BE2C (cell line): Measurements from ENCODE around the gene DYNC1H1.
"Not testable (repeated sequence)": the region's sequence is repeated elsewhere in the genome, so short reads cannot be mapped to it uniquely, and the experiment has no call there.

ENCODE experiments used
- DNase-seq: peaks from one replicate; pipeline ENCODE4 v3.0.0-alpha.2; 2020
- H3K27me3 ChIP-seq: fragments of 250-450 bp; sonication (Bioruptor Pico); 2 replicates; pipeline ENCODE4 v1.5.1; 2020; ENCODE audit warnings: mild to moderate bottlenecking
- H3K36me3 ChIP-seq: fragments of 250-450 bp; sonication (Bioruptor Pico); 2 replicates; pipeline ENCODE4 v1.5.1; 2020; ENCODE audit warnings: mild to moderate bottlenecking
- H3K4me1 ChIP-seq: fragments of 250-450 bp; sonication (Bioruptor Pico); 2 replicates; pipeline ENCODE4 v1.5.1; 2020
- H3K4me3 ChIP-seq: 2 replicates; pipeline ENCODE4 v1.5.1; 2011; ENCODE audit warnings: low read depth, low read length
- H3K9me3 ChIP-seq: fragments of 250-450 bp; sonication (Bioruptor Pico); 2 replicates; pipeline ENCODE4 v1.5.1; 2020
- CTCF ChIP-seq: IDR thresholded peaks from 2 replicates; pipeline ENCODE4 v1.5.1; 2012; ENCODE audit warnings: mild to moderate bottlenecking, low read depth, low read length

DYNC1H1 gene

GRCh38 chr14:101970830-101971400 is 6.5 kb downstream of the DYNC1H1 start:
- no peaks in the 10 kb centered on the region for H3K9me3 ChIP-seq
- DNase-seq = no peak
- peaks cover 7% of the 10 kb centered on the region for H3K4me1 ChIP-seq
- no peak for TF ChIP-seq CTCF
- no peaks in the 10 kb centered on the region for H3K27me3 ChIP-seq
- peaks cover 45% of the 10 kb centered on the region for H3K36me3 ChIP-seq
- no peak overlapping the region for H3K4me3 ChIP-seq

GRCh38 chr14:101971458-101971857 is 7.1 kb downstream of the DYNC1H1 start:
- not testable (repeated sequence) for H3K4me1 ChIP-seq, H3K9me3 ChIP-seq, H3K27me3 ChIP-seq, DNase-seq, H3K4me3 ChIP-seq
- peaks cover 49% of the 10 kb centered on the region for H3K36me3 ChIP-seq

- H3K27me3 ChIP-seq = no peaks in the 10 kb centered on the region
- H3K4me3 ChIP-seq = no peak overlapping the region
- no peak for TF ChIP-seq CTCF
- H3K9me3 ChIP-seq = no peaks in the 10 kb centered on the region
- peaks cover 58% of the 10 kb centered on the region for H3K36me3 ChIP-seq
- H3K4me1 ChIP-seq = peaks cover 7% of the 10 kb centered on the region
- DNase-seq = peak; percentile 78
Observed at GRCh38 chr14:101972126-101972866, 7.9 kb downstream of the DYNC1H1 start.

GRCh38 chr14:101973356-101973755 is 9.0 kb downstream of the DYNC1H1 start:
- Histone ChIP-seq H3K9me3 (no peaks in the 10 kb centered on the region), H3K4me1 (peaks cover 7% of the 10 kb centered on the region), H3K4me3 (no peak overlapping the region), H3K36me3 (peaks cover 58% of the 10 kb centered on the region), H3K27me3 (no peaks in the 10 kb centered on the region)
- TF ChIP-seq CTCF = no peak
- no peak for DNase-seq

- no peak for TF ChIP-seq CTCF
- Histone ChIP-seq H3K9me3 (no peaks in the 10 kb centered on the region), H3K4me1 (peaks cover 7% of the 10 kb centered on the region), H3K27me3 (no peaks in the 10 kb centered on the region), H3K4me3 (no peak overlapping the region), H3K36me3 (peaks cover 62% of the 10 kb centered on the region)
- DNase-seq = no peak
Observed at GRCh38 chr14:101975231-101975630, 10.9 kb downstream of the DYNC1H1 start.

- no peak for TF ChIP-seq CTCF
- Histone ChIP-seq H3K9me3 (no peaks in the 10 kb centered on the region), H3K27me3 (no peaks in the 10 kb centered on the region), H3K4me3 (no peak overlapping the region), H3K4me1 (peaks cover 4% of the 10 kb centered on the region), H3K36me3 (peaks cover 81% of the 10 kb centered on the region)
- DNase-seq = no peak
Observed at GRCh38 chr14:101977311-101978071, 13.1 kb downstream of the DYNC1H1 start.
